Panc1 (cell line): ENCODE results near the gene TPST2.

Experiments used
- CTCF ChIP-seq: fragments of 450-650 bp; IDR thresholded peaks from 2 replicates; pipeline ENCODE4 v1.5.1; 2017; ENCODE audit warnings: mild to moderate bottlenecking
- POLR2AphosphoS5 ChIP-seq: IDR thresholded peaks from 2 replicates; pipeline ENCODE4 v1.6.1; 2012; ENCODE audit warnings: mild to moderate bottlenecking, low read depth, low read length, moderate library complexity
- REST ChIP-seq, 2 experiments: IDR thresholded peaks; 2 replicates each; pipeline ENCODE4 v1.6.1; 2011 to 2012; ENCODE audit warnings: low read depth in 2 of 2, control low read depth in 1 of 2, low read length in 1 of 2, mild to moderate bottlenecking in 1 of 2, moderate library complexity in 1 of 2; ENCODE audit not compliant: insufficient read depth in 1 of 2

- TF ChIP-seq CTCF (no peak), POLR2AphosphoS5 (no peak), REST (IDR thresholded peaks at IDR 0.05; ENCODE audit: insufficient read depth in 1 of 2, low read depth in 2 of 2, low read length in 1 of 2) (no peak)
Observed at GRCh38 chr22:26597026-26597425, 7.1 kb upstream of the TPST2 start.
